CD4-positive, alpha-beta T cell treated with Interleukin-1 beta for 1 hour (primary cell): ENCODE results near the gene ATP11A.

Experiments used
- DNase-seq, 2 donors: peaks; one replicate each; pipeline ENCODE4 v3.0.0-alpha.2; 2020 to 2022

Gene ATP11A

GRCh38 chr13:112726016-112726767, 36.4 kb downstream of the ATP11A start:
- no peak for DNase-seq

GRCh38 chr13:112727581-112727980, 37.7 kb downstream of the ATP11A start:
- DNase-seq = no peak

GRCh38 chr13:112728375-112729126, 38.7 kb downstream of the ATP11A start:
- no peak for DNase-seq

- DNase-seq = no peak
These were observed 39.6 kb downstream of the ATP11A start for GRCh38 chr13:112729408-112729807.

- no peak for DNase-seq
These were observed 40.4 kb downstream of the ATP11A start for GRCh38 chr13:112730157-112730671.

GRCh38 chr13:112731667-112732616, 42.1 kb downstream of the ATP11A start:
- no peak for DNase-seq

- no peak for DNase-seq
These were observed 42.8 kb downstream of the ATP11A start for GRCh38 chr13:112732679-112733078.

GRCh38 chr13:112733112-112733511, 43.3 kb downstream of the ATP11A start:
- no peak for DNase-seq

GRCh38 chr13:112733661-112734379, 44.0 kb downstream of the ATP11A start:
- DNase-seq = no peak

GRCh38 chr13:112734696-112735547, 45.1 kb downstream of the ATP11A start:
- no peak for DNase-seq

- DNase-seq = no peak
These were observed 46.0 kb downstream of the ATP11A start for GRCh38 chr13:112735791-112736190.

GRCh38 chr13:112737294-112737693, 47.5 kb downstream of the ATP11A start:
- DNase-seq = no peak

- DNase-seq = no peak
These were observed 48.8 kb downstream of the ATP11A start for GRCh38 chr13:112738606-112739005.

- DNase-seq = no peak
These were observed 50.8 kb downstream of the ATP11A start for GRCh38 chr13:112740502-112741131.

- DNase-seq = no peak
These were observed 51.4 kb downstream of the ATP11A start for GRCh38 chr13:112741185-112741755.

GRCh38 chr13:112741835-112742570, 52.2 kb downstream of the ATP11A start:
- DNase-seq = no peak

GRCh38 chr13:112742583-112742982, 52.7 kb downstream of the ATP11A start:
- no peak for DNase-seq

- DNase-seq = no peak
These were observed 53.8 kb downstream of the ATP11A start for GRCh38 chr13:112743451-112744167.
